ENCODE results near the gene CLDN9.
A peak's percentile ranks its signal among the peaks of the same experiment; 100 is the strongest.

Gene CLDN9

DNA sequence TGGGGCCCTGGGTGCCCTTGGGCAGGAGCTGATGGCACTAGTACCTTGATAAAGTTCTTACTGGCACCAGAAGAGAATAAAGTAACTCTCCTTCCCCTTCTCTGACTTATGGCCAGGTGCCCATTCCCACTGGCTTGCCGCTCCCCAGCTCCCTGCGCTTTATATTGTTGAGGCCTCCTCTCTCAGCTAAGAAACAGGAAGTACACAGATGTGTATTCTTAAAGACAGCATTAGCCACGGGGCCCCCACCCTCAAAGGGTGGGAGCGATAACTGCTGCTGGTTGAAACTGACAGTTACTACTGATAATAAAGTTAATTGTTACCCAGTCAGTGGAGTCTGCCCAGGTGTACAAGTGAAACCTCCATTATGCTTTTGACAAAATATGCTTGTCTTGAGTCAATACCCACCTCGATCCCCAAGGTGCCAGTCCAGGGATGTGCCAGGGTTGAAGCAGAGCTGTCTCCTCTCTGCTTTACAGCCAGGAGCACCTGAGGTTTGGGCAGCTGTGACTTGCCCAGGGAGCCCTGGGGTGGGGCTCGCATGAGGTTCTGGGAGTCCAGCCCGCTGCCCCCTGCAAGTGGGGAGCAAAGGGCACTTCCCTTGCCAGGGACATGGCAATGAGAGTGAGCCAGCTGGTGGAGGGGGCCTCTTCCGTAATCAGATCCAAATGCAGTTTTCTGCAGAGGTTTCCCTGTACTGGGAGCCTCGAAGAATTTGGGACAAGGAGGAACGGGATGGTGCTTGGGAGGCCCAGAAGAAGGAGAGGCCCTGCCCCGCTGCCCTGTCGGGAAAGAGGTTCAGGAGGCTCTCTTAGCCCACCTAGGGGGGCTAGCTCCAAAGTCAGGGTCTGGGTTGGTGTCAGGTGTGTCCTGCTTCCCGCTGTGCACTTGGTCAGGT, 5.4 kb upstream of the CLDN9 start:
- no peak for DNase-seq (ENCODE audit: low read depth)
- H3K4me3 ChIP-seq (ENCODE audit: low read depth, low read length), result no peak overlapping the region
- TF ChIP-seq, protein P1, sequence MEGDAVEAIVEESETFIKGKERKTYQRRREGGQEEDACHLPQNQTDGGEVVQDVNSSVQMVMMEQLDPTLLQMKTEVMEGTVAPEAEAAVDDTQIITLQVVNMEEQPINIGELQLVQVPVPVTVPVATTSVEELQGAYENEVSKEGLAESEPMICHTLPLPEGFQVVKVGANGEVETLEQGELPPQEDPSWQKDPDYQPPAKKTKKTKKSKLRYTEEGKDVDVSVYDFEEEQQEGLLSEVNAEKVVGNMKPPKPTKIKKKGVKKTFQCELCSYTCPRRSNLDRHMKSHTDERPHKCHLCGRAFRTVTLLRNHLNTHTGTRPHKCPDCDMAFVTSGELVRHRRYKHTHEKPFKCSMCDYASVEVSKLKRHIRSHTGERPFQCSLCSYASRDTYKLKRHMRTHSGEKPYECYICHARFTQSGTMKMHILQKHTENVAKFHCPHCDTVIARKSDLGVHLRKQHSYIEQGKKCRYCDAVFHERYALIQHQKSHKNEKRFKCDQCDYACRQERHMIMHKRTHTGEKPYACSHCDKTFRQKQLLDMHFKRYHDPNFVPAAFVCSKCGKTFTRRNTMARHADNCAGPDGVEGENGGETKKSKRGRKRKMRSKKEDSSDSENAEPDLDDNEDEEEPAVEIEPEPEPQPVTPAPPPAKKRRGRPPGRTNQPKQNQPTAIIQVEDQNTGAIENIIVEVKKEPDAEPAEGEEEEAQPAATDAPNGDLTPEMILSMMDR (conservative IDR thresholded peaks at IDR 0.05; ENCODE audit: low read depth, low read length), result no peak

DNA sequence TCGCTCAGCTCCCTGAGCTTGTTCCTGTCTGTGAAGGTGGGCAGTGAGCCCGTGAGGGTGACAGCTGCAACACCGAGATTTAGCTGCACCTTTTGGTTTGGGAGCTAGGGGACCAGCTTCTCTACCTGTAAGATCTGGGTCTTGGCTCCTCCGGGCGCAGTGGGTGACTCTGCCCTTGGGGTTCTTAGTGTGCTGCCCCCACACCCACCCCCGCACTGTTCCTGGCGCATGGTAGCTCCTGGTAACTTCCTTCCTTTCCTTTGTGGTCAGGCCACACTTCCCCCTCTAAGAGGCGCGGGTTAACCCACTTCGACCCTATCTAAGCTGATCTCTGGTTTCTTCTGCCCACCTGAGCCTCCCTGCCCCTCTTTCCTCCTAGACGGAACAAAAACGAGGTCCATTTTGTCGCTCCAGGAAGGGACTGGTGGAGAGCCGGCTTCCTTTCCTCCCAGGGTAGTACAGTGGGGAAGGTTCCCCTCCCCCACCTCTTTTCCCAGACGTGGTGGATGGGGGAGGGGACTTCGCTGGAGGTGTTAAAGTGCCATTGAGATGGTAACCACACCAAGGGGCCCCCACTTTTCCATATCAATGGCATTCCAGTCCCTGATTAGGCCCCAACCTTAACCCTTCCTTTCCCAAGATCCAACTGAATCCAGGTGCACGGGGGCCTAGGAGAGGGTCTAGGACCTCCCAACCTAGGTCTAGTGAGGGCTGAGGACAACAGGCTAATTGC, 4.6 kb upstream of the CLDN9 start:
- TF ChIP-seq, protein P1 (conservative IDR thresholded peaks at IDR 0.05; ENCODE audit: low read depth, low read length), result no peak
- no peak for DNase-seq (ENCODE audit: low read depth)
- H3K4me3 ChIP-seq (ENCODE audit: low read depth, low read length), result no peak overlapping the region

DNA sequence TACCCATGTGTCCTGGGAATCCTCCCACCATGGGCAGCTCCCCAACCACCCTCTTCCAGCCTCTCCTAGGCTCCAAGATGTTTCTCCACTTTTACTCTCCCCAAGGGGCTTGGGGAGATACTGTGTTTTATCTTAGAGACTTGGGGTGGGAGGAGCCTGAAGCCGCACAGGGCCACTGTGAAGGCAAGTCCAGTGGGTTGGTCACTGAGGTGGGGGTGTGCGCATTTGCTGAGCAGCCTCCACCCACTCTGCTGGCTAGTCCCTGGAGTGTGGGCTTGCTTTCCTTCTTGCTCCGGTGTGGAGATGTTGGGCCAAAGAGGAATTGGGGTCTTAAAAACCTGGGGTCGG, 4.1 kb upstream of the CLDN9 start:
- DNase-seq (ENCODE audit: low read depth), result no peak
- H3K4me3 ChIP-seq (ENCODE audit: low read depth, low read length), result no peak overlapping the region
- TF ChIP-seq, protein P1 (conservative IDR thresholded peaks at IDR 0.05; ENCODE audit: low read depth, low read length), result no peak

DNA sequence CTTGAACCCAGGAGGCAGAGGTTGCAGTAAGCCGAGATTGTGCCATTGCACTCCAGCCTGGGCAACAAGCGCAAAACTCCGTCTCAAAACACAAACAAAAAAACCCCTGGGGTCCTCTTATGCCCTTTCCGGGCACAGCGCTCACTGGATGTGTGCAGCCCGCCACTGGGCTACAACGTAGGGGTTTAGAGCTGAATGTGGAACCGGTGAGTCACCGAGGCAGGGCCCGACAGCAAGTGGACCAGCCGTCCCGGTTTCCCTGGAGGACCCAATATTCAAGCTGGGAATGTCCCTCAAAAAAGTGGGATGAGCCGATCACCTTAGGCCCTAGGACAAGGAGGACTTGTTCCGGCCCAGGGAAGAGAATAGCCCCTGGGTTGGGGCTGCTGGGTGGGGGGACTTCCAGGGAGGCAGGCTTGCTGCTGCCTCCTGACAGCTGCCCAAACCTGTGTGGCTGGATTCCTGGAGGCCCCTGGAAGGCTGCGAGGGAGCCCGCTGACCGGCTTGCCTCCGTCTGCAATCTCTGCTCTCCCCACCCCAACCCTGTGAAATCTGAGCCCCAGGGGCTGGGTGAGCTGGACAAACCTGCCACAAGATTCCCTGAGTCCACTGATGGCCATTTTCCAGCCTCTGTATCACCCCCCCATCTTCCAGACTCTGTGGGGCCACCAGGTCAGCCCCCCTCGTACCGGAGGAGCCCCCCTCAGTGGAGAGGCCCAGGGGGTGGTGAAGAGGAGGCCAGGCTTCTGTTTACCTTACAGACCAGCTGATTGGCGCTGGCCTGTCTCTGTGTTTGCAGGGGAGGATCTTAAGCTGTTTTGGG, 2.9 kb upstream of the CLDN9 start:
- TF ChIP-seq, protein P1 (conservative IDR thresholded peaks at IDR 0.05; ENCODE audit: low read depth, low read length), result no peak
- no peak overlapping the region for H3K4me3 ChIP-seq (ENCODE audit: low read depth, low read length)
- peak; percentile 24 for DNase-seq (ENCODE audit: low read depth)

DNA sequence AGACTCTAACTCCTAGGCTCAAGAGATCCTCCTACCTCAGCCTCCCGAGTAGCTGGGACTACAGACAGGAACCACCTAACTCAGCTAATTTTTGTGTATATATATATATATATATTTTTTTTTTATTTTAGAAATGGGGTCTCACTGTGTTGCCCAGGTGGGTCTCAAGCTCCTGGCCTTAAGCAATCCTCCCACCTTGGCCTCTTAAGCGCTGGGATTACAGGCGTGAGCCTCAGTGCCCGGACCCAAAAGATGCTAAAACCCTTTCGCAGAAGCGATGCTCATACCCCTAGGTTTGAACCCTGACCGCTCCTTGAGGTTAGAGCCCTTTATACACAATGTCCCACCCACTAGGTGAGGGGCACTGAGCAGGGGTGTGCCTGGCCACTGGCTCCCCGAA, 2.2 kb upstream of the CLDN9 start:
- no peak for DNase-seq (ENCODE audit: low read depth)
- TF ChIP-seq, protein P1 (conservative IDR thresholded peaks at IDR 0.05; ENCODE audit: low read depth, low read length), result no peak
- H3K4me3 ChIP-seq (ENCODE audit: low read depth, low read length), result no peak overlapping the region

DNA sequence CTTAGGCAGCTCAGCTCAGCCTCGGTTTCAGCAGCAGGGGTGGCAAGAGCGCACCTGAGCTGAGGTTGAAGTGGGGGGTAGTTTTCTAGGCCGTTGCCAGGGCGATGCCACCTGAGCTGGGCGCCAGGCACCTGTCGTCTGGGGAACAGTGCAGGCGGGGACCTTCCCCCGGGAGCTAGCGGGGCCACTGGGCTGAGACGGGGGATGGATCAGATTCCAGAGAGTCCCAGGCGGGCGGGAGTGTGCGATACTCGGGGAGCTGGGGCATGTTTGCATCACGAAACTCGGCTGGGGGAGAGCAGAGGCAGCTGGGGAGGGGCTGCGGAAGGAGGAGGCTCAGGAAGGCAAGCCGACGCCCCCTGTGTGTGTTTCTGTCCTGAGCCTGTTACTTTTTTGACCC, 477 bp upstream of the CLDN9 start:
- TF ChIP-seq, protein P1 (conservative IDR thresholded peaks at IDR 0.05; ENCODE audit: low read depth, low read length), result no peak
- no peak overlapping the region for H3K4me3 ChIP-seq (ENCODE audit: low read depth, low read length)
- DNase-seq (ENCODE audit: low read depth), result no peak

Measured in choroid plexus epithelial cell (primary cell).